DMS153 treated with DMSO at 0.1 percent for 48 hours (cell line): Measurements from ENCODE around the gene COX14.

ENCODE experiments used
- DNase-seq: peaks from one replicate; lab custom pipeline; 2025; ENCODE audit not compliant: unreplicated experiment; lab: John Stamatoyannopoulos, UW

The COX14 gene

DNA sequence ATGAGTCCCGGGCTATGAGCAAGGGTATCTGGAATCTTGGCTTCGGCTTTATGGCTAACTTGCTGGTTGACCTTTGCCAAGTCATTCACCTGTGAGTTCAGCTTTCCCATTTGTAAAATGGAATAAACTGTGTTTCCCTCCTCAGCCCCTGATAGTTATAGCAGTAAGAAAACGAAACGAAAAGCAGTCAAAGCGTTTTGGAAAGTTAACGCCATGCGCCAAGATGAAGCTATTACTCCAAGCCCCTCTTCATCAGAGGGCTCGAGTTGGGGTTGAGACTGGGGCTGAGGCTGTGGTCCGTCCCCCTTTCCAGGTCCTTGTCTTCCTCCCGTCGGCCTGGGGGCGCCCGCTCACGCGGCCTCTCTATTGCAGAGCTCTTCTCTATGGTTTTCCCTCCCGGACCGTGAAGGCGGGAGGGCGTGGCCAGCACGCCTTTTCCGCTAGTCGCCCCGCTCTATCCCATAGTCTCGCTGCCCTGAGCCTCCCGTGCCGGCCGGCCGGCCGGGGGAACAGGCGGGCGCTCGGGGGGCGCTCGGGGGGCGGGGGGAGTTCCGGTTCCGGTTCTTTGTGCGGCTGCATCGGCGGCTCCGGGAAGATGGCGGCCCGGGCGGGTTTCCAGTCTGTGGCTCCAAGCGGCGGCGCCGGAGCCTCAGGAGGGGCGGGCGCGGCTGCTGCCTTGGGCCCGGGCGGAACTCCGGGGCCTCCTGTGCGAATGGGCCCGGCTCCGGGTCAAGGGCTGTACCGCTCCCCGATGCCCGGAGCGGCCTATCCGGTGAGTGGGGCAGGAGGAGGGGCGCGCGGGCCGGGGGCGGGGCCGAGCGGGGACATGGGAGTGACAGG lies 27.0 kb upstream of the COX14 start, which contains the start of gene SMARCD1:
Gene SMARCD1, plus strand, starts transcription at position 568 of the 840 bp plus-strand sequence. Its CDS starts 28 bp downstream, at position 596.
- peak; percentile 85 for DNase-seq

DNA sequence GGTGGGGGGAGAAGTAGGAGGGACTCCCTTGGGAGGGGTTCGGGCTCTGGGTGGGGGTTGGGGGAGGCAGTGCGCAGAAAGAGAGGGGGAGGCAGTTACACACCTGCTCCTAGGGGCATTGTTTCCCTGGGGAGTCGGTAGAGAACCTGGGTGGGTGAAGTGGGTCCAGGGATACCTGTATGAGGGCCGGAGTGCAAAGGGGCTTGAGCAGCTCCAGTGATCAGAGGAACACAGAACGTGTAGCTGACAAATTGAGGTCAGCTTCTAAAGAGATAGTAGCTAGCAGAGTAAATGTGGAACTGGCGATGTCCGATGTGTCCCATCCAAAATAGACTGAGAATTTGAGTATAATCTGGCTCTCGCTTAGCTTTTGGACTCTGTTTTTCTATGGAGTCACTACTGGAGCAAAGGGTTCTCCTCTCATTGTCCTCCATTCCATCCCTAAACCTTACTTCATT lies 26.4 kb upstream of the COX14 start:
- no peak for DNase-seq

DNA sequence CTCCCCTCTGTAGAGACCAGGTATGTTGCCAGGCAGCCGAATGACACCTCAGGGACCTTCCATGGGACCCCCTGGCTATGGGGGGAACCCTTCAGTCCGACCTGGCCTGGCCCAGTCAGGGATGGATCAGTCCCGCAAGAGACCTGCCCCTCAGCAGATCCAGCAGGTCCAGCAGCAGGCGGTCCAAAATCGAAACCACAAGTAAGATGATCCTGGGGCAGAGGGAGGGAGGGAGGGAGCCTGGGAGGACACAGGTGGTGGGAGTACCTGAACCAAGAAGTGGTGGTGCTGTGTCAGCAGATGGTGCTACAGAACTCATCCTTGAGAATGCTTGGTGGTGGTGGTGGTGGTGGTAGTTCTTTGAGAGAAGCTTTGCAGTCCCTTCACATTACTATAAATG lies 25.9 kb upstream of the COX14 start:
- no peak for DNase-seq

DNA sequence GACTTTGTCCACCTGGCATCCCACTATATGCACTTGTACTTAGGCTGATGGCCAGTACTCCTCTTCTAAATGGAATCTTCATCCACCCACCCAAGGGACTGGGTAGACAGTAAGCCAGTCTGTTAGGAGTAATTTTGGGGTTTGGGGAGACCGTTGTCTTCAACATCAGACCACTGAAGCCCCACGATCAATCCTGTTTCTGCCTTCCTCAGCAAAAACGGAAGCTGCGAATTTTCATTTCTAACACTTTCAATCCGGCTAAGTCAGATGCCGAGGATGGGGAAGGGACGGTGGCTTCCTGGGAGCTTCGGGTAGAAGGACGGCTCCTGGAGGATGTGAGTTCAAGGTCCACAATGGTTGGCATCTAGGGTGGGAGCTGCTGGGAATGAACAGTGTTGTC lies 24.9 kb upstream of the COX14 start:
- no peak for DNase-seq

DNA sequence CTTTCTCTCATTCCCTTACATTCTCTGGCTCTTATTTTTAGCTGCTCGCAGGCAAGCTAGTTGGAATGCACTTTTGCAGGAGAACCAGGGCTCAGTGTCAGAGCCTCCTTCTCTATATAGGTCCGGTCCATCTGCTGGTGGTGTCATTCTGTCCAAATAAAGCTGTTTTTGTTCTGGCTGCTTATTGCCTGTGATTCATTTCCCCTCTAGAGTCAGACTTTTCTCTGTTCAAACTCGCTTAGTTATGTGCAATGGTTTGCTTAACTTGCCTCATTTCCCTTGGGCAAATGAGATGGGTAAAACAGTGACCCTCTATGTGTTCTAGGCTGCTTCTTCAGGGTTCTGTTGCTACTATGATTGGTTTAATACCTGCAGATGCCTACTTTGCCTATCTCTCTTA lies 24.0 kb upstream of the COX14 start:
- no peak for DNase-seq

DNA sequence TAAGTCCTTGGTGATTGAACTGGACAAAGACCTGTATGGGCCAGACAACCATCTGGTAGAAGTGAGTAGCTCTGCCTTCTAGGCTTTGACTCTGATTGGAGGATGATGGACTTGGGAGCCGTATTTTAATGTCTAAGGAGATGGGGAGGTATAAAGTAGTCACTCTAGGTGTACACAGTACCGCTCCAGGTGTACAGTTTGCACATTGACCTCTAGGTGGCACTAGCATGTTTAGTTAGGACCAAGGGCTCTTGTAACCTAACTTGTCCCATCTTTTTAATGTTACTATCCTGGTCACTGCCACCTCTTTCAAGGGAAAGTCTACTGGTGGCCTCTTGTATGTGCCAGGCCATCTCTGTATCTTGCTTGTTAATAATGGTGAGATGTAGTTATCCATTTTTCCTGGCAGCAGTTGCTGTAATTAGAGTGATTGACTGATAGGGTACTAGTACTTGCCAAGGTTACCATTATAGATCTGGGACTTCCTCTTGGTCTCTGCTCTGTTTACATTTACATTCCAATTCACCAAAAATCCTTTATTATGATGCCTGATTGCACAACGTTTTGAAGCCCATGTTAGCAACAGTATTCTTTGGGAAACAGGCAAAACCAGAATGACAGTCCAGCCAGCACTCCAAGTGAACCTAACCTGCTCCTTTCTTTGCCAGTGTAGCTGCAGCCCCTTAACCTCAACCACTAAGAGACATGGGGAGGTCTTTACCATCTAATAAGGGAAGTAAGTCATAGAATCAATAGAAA lies 23.3 kb upstream of the COX14 start:
- DNase-seq, result peak; percentile 9

DNA sequence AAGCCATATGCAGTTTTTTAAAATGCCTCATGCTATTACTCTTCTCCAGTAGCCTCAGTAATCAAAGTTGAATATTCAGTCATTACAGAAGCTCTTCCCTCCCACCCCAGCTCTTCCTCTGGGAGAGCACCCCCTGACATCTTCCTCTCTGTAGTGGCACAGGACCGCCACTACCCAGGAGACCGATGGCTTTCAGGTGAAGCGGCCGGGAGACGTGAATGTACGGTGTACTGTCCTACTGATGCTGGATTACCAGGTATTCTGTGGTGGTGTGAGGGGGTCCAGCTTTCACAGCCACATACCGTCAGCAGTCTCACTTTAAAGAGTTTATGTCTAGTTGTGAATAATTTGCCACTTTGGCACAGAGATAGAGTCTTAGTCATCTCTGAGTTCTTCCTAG lies 22.3 kb upstream of the COX14 start:
- DNase-seq, result no peak

DNA sequence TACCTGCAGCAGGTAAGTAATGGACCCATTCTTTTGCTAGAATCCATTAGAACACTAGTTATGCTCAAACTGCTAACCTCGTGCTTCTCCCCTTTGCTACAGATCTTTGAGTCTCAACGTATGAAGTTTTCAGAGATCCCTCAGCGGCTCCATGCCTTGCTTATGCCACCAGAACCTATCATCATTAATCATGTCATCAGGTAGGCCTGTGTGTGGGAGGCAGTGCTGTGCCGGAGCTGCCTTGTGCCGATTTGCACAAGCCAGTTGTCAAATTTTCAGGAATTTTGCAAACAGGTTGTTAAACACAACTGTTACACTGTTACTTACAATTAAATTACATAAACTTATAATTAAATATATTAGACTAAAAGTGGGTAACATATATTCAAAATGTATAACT lies 21.6 kb upstream of the COX14 start:
- DNase-seq, result no peak

DNA sequence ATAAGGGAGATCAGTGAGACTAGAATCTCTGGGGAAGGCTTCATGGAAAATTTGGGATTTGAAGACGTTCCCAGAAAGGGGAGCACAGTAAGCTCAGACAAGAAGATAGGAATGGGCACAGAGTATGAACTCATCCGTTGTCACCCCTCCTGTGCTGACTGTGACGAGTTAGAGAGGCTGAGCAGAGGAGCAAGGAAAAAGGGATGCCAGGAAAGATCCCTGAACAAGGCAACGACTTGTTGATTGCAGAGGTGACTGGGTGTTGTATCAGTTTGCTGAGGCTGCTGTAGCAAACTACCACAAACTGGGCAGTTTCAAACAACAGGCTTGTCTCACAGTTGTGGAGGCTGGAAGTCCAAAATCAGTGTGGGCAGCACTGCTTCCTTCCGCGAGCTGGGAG lies 14.1 kb upstream of the COX14 start:
- DNase-seq, result no peak

DNA sequence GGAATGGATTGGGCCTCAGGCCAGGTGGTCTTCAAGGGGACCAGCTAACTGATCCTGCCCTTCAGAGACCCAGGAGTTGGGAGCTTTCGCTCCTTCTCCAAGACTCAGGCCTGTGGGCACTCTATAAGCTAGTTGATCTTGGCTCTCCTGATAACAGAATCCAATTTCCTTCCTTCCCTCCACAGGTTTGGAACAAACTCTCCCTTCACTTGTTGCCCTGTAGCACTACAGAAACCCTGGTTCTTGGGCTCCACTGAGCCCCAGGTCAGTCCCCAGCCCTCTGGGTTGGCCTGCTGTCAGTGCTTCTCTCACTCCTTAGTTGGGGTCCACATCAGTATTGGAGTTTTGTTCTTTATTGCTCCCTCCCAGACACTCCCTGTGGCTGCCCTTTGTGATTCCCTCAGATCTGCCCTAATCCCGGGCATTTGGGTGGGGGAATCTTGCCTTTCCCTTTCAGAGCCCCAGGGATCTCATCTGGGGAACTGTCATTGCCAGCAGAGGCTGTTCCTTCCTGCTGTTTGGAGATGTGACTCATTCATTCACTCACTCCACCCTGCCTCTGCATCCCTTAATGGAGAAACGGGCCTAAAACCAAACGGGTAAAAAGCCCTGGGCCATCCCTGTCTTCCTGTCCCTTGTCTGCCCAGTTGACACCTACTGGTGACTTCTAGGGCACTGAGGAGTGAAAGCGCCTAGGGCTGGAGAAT lies 12.6 kb upstream of the COX14 start:
- no peak for DNase-seq

DNA sequence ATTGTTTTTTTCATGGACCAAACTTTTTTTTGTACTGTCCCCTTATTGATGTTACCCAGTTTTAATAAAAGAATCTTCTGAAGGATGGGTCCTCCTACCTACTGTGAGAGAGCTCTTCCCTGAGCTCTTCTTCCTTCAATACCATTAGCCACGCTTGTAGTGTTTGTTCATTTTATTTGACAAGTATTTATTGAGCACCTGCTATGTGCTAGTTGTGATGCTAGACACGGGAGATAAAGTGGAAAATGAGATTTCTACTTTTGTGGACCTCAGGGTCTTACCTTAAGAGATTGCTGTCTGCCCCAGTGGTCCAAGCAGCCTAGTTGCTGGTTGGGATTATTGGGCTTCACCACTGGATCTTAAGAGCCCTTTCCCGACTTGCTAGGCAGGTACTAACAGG lies 11.5 kb upstream of the COX14 start:
- no peak for DNase-seq

DNA sequence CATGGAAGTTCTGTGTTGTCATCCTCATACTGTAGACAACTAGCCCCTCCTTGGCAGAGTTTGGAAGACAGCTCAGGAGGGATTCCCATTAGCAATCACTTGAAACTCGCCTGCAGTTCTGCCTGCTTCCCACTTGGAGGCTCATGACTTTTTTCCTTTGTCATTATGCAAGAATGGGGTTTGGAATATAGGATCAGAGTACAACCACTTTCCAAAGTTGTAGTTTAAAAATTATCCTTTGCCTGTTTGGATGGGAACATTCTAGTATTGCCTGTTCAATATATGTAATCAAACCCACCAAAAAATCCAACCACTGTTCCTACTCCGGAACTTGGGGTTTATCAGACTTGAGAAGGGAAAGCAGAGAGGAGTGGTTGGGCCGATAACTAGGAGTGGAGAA lies 10.4 kb upstream of the COX14 start:
- DNase-seq, result no peak

DNA sequence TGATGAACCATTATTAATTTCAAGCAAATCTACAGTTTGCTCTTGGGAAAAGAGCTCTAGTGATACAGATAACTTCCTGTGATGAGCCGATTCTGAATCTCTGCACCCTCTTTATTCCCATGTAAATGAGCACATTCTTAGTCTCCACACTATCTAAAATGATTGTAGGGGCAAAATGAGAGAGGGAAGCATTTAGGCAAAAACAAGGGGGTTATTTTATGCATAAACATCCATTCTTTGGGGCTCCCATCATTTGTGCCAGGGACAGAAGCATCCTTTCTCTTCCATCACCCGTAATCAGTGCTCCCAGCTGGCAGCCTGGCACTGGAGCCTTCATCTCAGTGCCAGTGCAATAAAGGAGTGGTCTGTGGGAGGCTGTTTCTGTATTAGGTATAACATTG lies 9.9 kb upstream of the COX14 start:
- no peak for DNase-seq

DNA sequence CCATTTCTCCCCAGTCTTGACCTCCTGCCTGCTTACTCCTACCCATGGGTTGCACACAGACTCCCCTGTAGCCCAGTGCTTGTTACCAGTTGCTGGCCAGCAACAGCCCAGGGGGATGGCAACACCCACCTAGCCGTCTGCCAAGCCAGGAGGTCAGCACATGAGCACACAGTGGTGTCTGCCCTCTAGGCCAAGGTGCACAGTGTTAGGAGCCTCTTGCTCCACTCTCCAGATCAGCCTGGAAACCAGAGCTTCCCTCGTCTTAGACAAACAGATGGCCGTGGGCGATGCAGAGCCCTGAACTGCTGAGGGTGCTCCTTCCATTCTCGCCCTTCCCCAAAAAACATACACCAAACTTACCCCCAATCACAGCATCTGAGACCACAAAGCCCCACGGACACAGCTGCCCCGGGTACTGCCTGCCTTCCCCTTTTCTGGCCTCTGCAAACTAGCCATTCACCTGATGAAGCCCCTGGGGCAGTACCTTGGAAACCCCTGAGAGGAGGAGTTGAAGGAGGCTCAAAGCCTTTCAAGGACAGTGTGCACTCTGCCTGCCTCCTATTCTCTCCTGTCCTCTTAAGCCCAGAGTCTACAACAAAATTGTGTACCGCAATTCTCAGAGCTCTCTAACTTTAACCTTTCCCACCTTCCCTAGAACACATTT lies 9.3 kb upstream of the COX14 start:
- no peak for DNase-seq

DNA sequence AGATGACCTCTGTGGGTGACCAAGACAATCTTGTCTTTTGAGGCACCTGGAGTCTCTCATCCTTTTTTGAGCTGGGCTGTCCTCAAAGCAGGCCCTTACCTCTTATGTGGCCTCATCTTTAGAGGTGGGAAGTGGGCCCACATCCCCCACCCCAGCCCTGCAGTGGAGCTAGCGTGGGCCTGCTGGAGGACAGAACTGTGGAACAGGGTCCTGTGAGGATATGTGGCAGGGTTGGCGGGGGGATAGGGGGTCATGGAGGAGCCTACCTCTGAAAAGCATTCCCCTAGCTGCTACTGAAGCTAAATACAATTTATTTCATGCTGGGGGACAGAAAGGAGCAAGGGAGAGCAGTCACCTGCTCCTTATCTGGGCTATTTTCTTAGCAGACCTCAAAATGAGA lies 8.7 kb upstream of the COX14 start:
- DNase-seq, result no peak

DNA sequence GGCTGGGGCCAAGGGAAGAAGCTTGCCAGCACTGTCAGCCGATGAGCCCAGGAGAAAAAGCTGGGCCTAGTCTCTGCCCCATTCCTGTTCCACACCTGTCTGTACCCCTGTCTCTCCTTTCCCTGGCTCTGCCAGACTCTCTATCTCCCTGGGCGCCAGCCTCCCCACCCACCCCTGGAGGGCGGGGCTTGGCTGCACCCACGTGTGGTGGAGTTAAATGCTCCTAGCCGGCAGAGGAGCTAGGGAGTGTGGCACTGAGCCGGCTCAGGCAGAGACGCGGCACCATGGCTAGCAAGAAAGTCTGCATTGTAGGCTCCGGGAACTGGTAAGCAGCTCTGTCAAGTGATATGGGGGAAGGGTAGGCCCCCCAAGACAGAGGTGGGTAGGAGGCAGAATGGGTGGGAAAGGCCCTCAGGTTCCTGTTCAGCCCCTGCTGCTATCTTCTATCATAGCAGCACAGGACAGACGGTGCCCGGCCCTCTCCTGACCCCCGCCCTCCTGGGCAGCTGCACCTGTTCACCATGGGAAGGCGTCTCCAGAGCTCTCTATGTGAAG lies 8.2 kb upstream of the COX14 start, which contains the start of gene GPD1:
Gene GPD1, plus strand, starts transcription at position 242 of the 555 bp plus-strand sequence. Its CDS starts 43 bp downstream, at position 285.
- peak; percentile 41 for DNase-seq

DNA sequence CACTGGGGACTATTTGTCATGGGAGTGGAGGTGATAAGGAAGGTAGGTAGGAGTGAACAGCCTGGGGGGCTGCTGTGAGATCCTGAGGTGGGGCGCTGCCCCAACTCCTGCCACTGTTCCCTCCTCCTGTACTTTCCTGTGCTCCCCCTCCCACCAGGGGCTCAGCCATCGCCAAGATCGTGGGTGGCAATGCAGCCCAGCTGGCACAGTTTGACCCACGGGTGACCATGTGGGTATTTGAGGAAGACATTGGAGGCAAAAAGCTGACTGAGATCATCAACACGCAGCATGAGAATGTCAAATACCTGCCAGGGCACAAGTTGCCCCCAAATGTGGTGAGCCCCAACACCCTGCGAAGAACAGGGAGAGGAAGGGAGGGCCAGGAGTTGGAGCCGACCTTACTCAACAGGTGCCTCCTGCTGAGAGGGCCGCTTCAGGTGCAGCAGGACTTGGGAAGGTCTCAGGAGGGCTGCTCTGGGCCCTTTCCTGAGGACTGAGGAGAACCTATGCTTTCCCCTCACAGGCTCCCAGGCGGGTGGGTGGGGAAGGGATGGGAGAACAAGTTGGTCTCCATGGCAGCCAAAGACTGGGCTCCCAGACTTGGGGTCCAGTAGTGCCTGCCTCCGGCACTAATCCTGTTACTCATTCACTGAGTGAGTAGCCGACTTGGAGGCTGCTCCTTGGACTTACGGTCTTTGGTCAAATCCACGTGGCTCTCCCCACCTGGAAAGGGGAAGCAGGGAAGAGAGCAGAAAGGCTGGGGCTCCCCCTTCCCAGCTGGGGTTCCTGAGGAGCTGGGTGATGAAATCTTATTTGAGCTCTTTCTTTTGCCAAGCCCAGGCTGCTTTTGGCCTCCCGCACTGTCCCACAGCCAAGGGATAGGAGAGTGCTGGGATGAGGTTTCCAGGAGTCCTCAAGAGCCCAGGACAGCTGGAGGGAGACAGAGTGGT lies 7.3 kb upstream of the COX14 start:
- DNase-seq, result no peak

DNA sequence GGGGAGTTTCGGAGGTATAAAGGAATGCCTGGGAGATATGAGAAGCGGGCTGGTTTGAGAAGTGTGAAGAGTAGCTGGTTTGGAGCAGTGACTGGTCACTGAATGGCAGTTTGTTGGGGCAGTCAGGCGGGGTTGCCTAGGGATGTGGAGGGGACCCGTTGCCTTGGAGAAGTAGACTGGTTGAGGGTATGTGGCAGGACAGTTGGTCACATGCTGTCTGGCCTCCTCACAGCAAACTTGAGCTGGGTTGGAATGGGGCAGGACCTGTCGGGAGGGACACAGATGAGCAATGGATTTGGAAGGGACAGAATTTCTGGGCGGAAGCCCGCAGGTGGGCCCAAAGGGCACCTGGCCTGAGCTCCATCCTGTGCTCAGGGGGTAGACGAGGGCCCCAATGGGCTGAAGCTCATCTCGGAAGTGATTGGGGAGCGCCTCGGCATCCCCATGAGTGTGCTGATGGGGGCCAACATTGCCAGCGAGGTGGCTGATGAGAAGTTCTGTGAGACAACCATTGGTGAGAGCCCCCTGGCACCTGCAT lies 6.1 kb upstream of the COX14 start:
- DNase-seq, result no peak

DNA sequence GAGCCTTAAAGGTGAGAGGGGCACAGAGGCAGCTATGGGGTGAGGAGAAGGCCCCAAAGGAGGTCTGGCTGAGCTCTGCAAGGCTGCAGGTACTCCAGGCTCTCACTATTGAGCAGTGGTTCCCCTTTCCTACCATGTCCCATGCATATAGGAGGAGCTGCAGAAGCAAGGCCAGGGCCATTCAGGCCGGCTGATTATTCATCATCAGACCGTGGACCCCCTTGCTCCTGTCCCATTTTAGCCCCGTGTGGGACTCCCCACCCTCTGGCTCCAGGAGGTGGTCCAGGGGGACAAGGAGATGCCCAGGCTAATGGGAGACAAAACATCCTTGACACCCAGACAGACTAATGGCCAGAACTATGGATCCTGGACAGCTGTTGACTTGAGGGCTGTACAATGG lies 5.1 kb upstream of the COX14 start:
- no peak for DNase-seq
